HepG2 (cell line): ENCODE measurements around the gene KRTAP12-1. TPM values are rescaled to one million over a fixed set of nuclear protein-coding genes. Genes with fewer than 3 reads are reported as not detected.

Source experiments
- ATAC-seq: fragments of 200-7000 bp; cut with Tn5 transposase; 3 replicates; pipeline ENCODE4 v1.9.1; 2020; ENCODE audit warnings: mild to moderate bottlenecking, moderate library complexity
- BruUV-seq: library from RNA; stranded (reverse); fragments of 400-500 nt; replicated peaks from 2 replicates; lab custom pipeline; 2021; lab: Mats Ljungman, UMichigan
- CTCF ChIA-PET: fragments of 300-600 bp; formaldehyde crosslinking; extraction: SDS; loops from one replicate; lab custom pipeline; 2021; ENCODE audit warnings: low total read pairs, inconsistent platforms, low intra/inter-chr PET ratio; lab: Yijun Ruan, JAX
- POLR2A ChIA-PET: fragments of 350-600 bp; sonication (Branson Sonifier 250); formaldehyde crosslinking; loops from one replicate; lab custom pipeline; 2020; ENCODE audit warnings: antibody characterized with exemption, inconsistent platforms; lab: Yijun Ruan, JAX
- DNase-seq: peaks from one replicate; pipeline ENCODE4 v3.0.0-alpha.2; 2015; ENCODE audit warnings: low spot score
- FAIRE-seq: peaks from 3 replicates; lab custom pipeline; 2011; peaks lifted over from hg19 to GRCh38; lab: Jason Lieb, UNC
- H2AFZ ChIP-seq: one replicate; pipeline ENCODE4 v1.6.1; 2011; ENCODE audit warnings: low read length, inconsistent platforms
- H3K27ac ChIP-seq: fragments of 300-600 bp; 3 replicates; pipeline ENCODE4 v1.8.0; 2011; ENCODE audit warnings: mixed run types, mild to moderate bottlenecking, mixed read lengths, low read length, inconsistent platforms; ENCODE audit not compliant: insufficient read depth; ENCODE audit errors: extremely low read length
- H3K27me3 ChIP-seq, 2 experiments: fragments of 200-600 bp in 1 of 2; 2 replicates in 1 of 2; 3 replicates in 1 of 2; pipeline versions ENCODE4 v1.6.0 to v1.8.0; 2011; ENCODE audit warnings: low read length in 2 of 2, mild to moderate bottlenecking in 2 of 2, moderate library complexity in 2 of 2, inconsistent platforms in 1 of 2; ENCODE audit not compliant: insufficient read depth in 2 of 2, control insufficient read depth in 1 of 2
- H3K36me3 ChIP-seq, 2 experiments: fragments of 200-600 bp in 1 of 2; replicated peaks in 1 of 2; 2 replicates in 1 of 2; 3 replicates in 1 of 2; pipeline versions ENCODE4 v1.5.1 to v1.8.0; 2011; ENCODE audit warnings: low read length in 2 of 2, inconsistent platforms in 1 of 2; ENCODE audit not compliant: insufficient read depth in 2 of 2, control insufficient read depth in 1 of 2
- H3K4me1 ChIP-seq: 2 replicates; pipeline ENCODE4 v1.5.1; 2012; ENCODE audit warnings: low read length, inconsistent platforms; ENCODE audit not compliant: insufficient read depth
- H3K4me2 ChIP-seq: 2 replicates; pipeline ENCODE4 v1.6.0; 2011; ENCODE audit warnings: low read depth, low read length, inconsistent platforms
- H3K4me3 ChIP-seq, 3 experiments: fragments of 200-600 bp in 1 of 3; sonication (generic), shearing (Covaris generic) in 1 of 3; replicated peaks in 1 of 3; 2 replicates each; pipeline ENCODE4 v1.5.1; 2011 to 2016; ENCODE audit warnings: low read length in 3 of 3, inconsistent platforms in 2 of 3, low read depth in 2 of 3, mild to moderate bottlenecking in 2 of 3, control low read depth in 1 of 3, mixed read lengths in 1 of 3; ENCODE audit not compliant: insufficient read depth in 1 of 3
- H3K79me2 ChIP-seq: one replicate; pipeline ENCODE4 v1.6.1; 2011; ENCODE audit warnings: low read length, inconsistent platforms; ENCODE audit not compliant: insufficient read depth
- H3K9ac ChIP-seq: 2 replicates; pipeline ENCODE4 v1.6.0; 2011; ENCODE audit warnings: mild to moderate bottlenecking, low read depth, low read length, inconsistent platforms; ENCODE audit not compliant: insufficient read depth
- H3K9me3 ChIP-seq: 2 replicates; pipeline ENCODE4 v1.5.1; 2012; ENCODE audit warnings: mild to moderate bottlenecking, low read length
- H4K20me1 ChIP-seq: 2 replicates; pipeline ENCODE4 v1.6.0; 2011; ENCODE audit warnings: inconsistent platforms, mild to moderate bottlenecking, low read length, moderate library complexity; ENCODE audit not compliant: insufficient read depth
- HDAC1 ChIP-seq: sonication (generic); formaldehyde crosslinking; IDR thresholded peaks from 2 replicates; pipeline ENCODE4 v1.5.1; 2020; ENCODE audit warnings: mild to moderate bottlenecking, missing genetic modification reagents
- MEIS2 ChIP-seq: sonication (generic); formaldehyde crosslinking; IDR thresholded peaks from 2 replicates; pipeline ENCODE4 v1.9.0; 2021; ENCODE audit warnings: mild to moderate bottlenecking, missing genetic modification reagents
- ZC3H4 ChIP-seq: sonication (generic); formaldehyde crosslinking; IDR thresholded peaks from 2 replicates; pipeline ENCODE4 v1.4.0; 2020; ENCODE audit warnings: missing genetic modification reagents, borderline replicate concordance
- ZNF136 ChIP-seq: sonication (generic); formaldehyde crosslinking; IDR thresholded peaks from 2 replicates; pipeline ENCODE4 v1.8.1; 2022; ENCODE audit warnings: low read depth, mild to moderate bottlenecking, moderate library complexity, missing genetic modification reagents
- ZNF142 ChIP-seq: sonication (generic); formaldehyde crosslinking; IDR thresholded peaks from 2 replicates; pipeline ENCODE4 v1.4.0; 2020; ENCODE audit warnings: missing genetic modification reagents
- ZNF354B ChIP-seq: sonication (generic); formaldehyde crosslinking; IDR thresholded peaks from 2 replicates; pipeline ENCODE4 v1.8.0; 2022; ENCODE audit warnings: mild to moderate bottlenecking, missing genetic modification reagents
- ZNF709 ChIP-seq: sonication (generic); formaldehyde crosslinking; IDR thresholded peaks from 2 replicates; pipeline ENCODE4 v1.5.0; 2020; ENCODE audit warnings: mild to moderate bottlenecking, missing genetic modification reagents
- ZNF788 ChIP-seq: sonication (generic); formaldehyde crosslinking; IDR thresholded peaks from 2 replicates; pipeline ENCODE4 v1.5.0; 2020; ENCODE audit warnings: mild to moderate bottlenecking, missing genetic modification reagents, borderline replicate concordance
- ZNF790 ChIP-seq: sonication (generic); formaldehyde crosslinking; IDR thresholded peaks from 2 replicates; pipeline ENCODE4 v1.8.0; 2022; ENCODE audit warnings: missing genetic modification reagents, mild to moderate bottlenecking, borderline replicate concordance
- WGBS: methylation state at CpG from one replicate; pipeline ENCODE4 v1.1.6; 2017; ENCODE audit warnings: low lambda C conversion rate; 5-methylcytosine and 5-hydroxymethylcytosine counted together
- in situ Hi-C: cut with HindIII; loops from 2 replicates; pipeline ENCODE4 v1.10.0; 2017; ENCODE audit warnings: low pct_unique_long_range_greater_than_20kb; ENCODE audit not compliant: extremely low pct_ligation_motif_present
- intact Hi-C: fragments of 100-400 bp; cut with micrococcal nuclease; formaldehyde crosslinking; loops from one replicate; pipeline ENCODE4 v1.10.0; 2022; ENCODE audit not compliant: unreplicated experiment
- polyA plus RNA-seq, 8 experiments: library from polyadenylated mRNA; depleted of rRNA in 3 of 8; stranded (reverse) in 7 of 8; unstranded in 1 of 8; fragments of >200 nt; fragmentation: Illumina TruSeq in 4 of 8; extraction: Trizol in 4 of 8; gene quantifications; 2 replicates each; pipeline versions ENCODE4 v1.2.1 to v1.2.3, GENCODE V29; 2011 to 2016; ENCODE audit warnings: low read depth in 4 of 8, missing spikeins in 1 of 8, mixed read lengths in 1 of 8; ENCODE audit not compliant: insufficient read depth in 1 of 8
- total RNA-seq, 5 experiments: library from RNA; depleted of rRNA; stranded (reverse); fragments of >200 nt; fragmentation: Illumina TruSeq; extraction: Trizol; gene quantifications; 2 replicates each; pipeline ENCODE4 v1.2.3, GENCODE V29; 2016; ENCODE audit warnings: low read depth in 1 of 5

Gene KRTAP12-1
- total and polyA plus RNA-seq, 2 of the 13 experiments (the other 11 are each of a cell fraction or from before 2014, with no cell fraction given), result not detected

DNA sequence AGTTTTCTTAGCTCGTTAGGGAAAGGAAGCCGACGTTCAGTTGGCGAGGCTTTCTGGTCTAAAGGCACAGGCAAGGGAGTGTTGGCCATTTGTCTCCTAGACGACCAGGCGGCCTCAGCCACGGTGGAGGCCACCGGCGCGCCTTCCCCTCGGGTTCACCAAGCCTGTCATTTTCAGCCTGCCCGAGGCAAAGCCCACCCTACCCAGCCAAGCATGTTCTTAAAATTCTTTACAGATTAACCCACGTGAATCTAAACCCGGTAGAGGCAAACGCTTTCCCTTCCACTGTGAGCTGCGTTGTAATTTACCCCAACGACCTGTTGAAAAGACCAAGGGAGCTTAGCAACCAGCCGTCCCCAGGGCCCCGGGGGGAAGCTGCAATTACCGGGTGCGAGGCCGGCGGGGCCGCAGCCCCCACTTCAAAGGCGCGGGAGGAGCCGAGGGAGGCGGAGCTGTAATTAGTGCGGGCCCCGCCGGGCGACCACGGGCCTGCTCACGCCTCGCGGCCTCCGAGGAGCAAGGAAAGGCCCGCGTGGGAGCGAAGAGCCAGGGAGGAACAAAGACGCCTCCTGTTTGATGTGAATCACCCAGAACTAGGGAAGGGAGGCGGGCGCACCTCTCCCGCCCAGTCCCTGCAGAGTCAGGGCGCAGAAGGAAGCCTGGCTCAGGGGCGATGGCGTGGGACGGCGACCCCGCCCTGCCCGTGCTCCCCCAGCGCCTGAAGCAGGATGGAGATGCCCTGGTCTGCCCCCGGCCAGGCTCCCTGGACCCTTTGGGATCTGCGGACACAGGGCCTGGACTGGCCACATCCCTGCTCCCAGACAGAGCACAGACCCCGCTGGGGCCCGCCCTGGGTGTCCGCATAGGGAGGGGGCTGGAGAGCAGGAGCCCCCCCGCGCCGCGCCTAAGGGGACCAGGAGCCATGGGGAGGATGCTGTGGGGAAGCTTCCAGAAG lies 41.5 kb upstream of the KRTAP12-1 start:
- POLR2A ChIA-PET, result no interaction called here
- in situ Hi-C loops, result no loop called here

More for the DNA sequence above, 41.5 kb upstream of the KRTAP12-1 start:
- 62% methylated on average over 46 of the region's 61 CpGs for WGBS
- TF ChIP-seq ZNF136 (CRISPR knock-in tag), result no peak
- TF ChIP-seq HDAC1 (CRISPR knock-in tag), result no peak
- TF ChIP-seq ZNF354B (CRISPR knock-in tag), result no peak
- TF ChIP-seq ZNF788 (CRISPR knock-in tag), result no peak
- no peak for TF ChIP-seq ZNF142
- no peak for TF ChIP-seq ZNF709 (CRISPR knock-in tag)
- TF ChIP-seq ZNF790 (CRISPR knock-in tag), result no peak
- TF ChIP-seq ZC3H4 (CRISPR knock-in tag), result no peak
- no peak for TF ChIP-seq MEIS2
- TF ChIP-seq, all 625 proteins: peak for 0
- no peak overlapping the region for H3K27ac ChIP-seq
- FAIRE-seq (no peak), ATAC-seq (no peak; the same call in 2 of the 3 replicates), DNase-seq (no peak)
- no peak overlapping the region for H2AFZ ChIP-seq
- no peaks in the 10 kb centered on the region for H4K20me1 ChIP-seq
- no peaks in the 10 kb centered on the region for H3K79me2 ChIP-seq
- peaks cover 0 to 17% of the 10 kb centered on the region in 2 experiments; a peak in 1 of 5 replicates for H3K27me3 ChIP-seq
- no peaks in the 10 kb centered on the region for H3K36me3 ChIP-seq
- CTCF ChIA-PET, result no interaction called here
- no peak overlapping the region for H3K9ac ChIP-seq
- no TSS peak for BruUV-seq
- H3K4me3 ChIP-seq, result no peak overlapping the region
- no peaks in the 10 kb centered on the region for H3K4me1 ChIP-seq
- no peaks in the 10 kb centered on the region for H3K9me3 ChIP-seq
- no peak overlapping the region for H3K4me2 ChIP-seq
- intact Hi-C loops, result no loop called here
